ENCODE measurements around the gene FBXW9. TPM values are rescaled to one million over a fixed set of nuclear protein-coding genes. Genes with fewer than 3 reads are reported as not detected.

FBXW9 gene
- total RNA-seq, 1 experiment from 2014 or later: 21.0 TPM

GRCh38 chr19:12665671-12666264, 30.7 kb downstream of the FBXW9 start:
- Histone ChIP-seq H2AFZ (peak overlapping the region; percentile 98), H3K4me3 (peak overlapping the region; percentile 98), H3K79me2 (ENCODE audit: low read depth) (peaks cover 36% of the 10 kb centered on the region), H3K4me2 (peak overlapping the region; percentile 81), H3K9me3 (ENCODE audit: insufficient read depth, low read depth) (no peaks in the 10 kb centered on the region), H3K36me3 (ENCODE audit: low read depth) (0 out of 2 replicates have a peak, but pooled peaks cover 4% of the 10 kb centered on the region), H3K27ac (no peak overlapping the region), H3K4me1 (replicated peaks; ENCODE audit: insufficient read depth) (peaks cover 26% of the 10 kb centered on the region), H3K27me3 (ENCODE audit: insufficient read depth, low read depth) (no peaks in the 10 kb centered on the region), H3F3A (ENCODE audit: insufficient read depth, low read depth) (peaks cover 19% of the 10 kb centered on the region; the same call in 1 of the 2 replicates), H3K9me2 (ENCODE audit: insufficient read depth) (no peaks in the 10 kb centered on the region), H4K20me1 (ENCODE audit: insufficient read depth) (no peaks in the 10 kb centered on the region)
- intact Hi-C loops (cut with micrococcal nuclease; ENCODE audit: unreplicated experiment): loop anchor here (5.0 to 10.0 kb wide), 2 partner anchors 611 to 743 kb away; partner anchors contain the start of gene ZNF878
- ChIA-PET POLR2A (ENCODE audit: unreplicated experiment) (interaction anchor here (0.6 kb wide), 1 partner anchor 163 kb away, joined by 3 read pairs; no protein-coding TSS in a partner anchor), CTCF (interaction anchor here (0.6 kb wide), 2 partner anchors 507 to 677 kb away, joined by 3 to 4 read pairs; no protein-coding TSS in a partner anchor)
- BruUV-seq (replicated peaks): no TSS peak
- DNase-seq: no peak
- no peak for TF ChIP-seq CTCF (conservative IDR thresholded peaks at IDR 0.05)
- no peak for TF ChIP-seq EZH2 (IDR thresholded peaks at IDR 0.05; ENCODE audit: low read depth)

DNA sequence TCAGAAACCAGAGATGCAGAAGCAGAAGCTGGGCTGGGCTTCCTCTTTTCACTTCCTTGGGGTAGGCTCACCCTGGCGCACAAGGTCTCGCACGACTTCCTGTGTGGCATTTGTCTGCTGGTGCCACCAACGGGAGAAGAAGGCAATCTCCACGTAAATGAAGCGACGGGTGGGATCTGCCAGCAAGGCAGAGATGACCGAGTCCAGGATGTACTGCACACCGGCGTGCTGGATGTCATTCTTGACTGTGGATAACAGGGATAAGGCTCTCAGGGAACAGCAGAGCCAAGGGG, 31.2 kb downstream of the FBXW9 start:
- Histone ChIP-seq H3K4me3 (no peak overlapping the region), H3K79me2 (ENCODE audit: low read depth) (peaks cover 30% of the 10 kb centered on the region), H3K4me1 (replicated peaks; ENCODE audit: insufficient read depth) (peaks cover 21% of the 10 kb centered on the region), H3F3A (ENCODE audit: insufficient read depth, low read depth) (peaks cover 17% of the 10 kb centered on the region; the same call in 1 of the 2 replicates), H3K27ac (no peak overlapping the region), H3K4me2 (peak overlapping the region; percentile 81; the same call in 1 of the 2 replicates), H4K20me1 (ENCODE audit: insufficient read depth) (no peaks in the 10 kb centered on the region), H3K27me3 (ENCODE audit: insufficient read depth, low read depth) (no peaks in the 10 kb centered on the region), H2AFZ (no peak overlapping the region), H3K9me2 (ENCODE audit: insufficient read depth) (no peaks in the 10 kb centered on the region), H3K9me3 (ENCODE audit: insufficient read depth, low read depth) (no peaks in the 10 kb centered on the region), H3K36me3 (ENCODE audit: low read depth) (0 out of 2 replicates have a peak, but pooled peaks cover 4% of the 10 kb centered on the region)
- intact Hi-C loops (cut with micrococcal nuclease; ENCODE audit: unreplicated experiment): loop anchor here (5.0 to 10.0 kb wide), 2 partner anchors 610 to 743 kb away; partner anchors contain the start of gene ZNF878
- no peak for TF ChIP-seq CTCF (conservative IDR thresholded peaks at IDR 0.05)
- TF ChIP-seq EZH2 (IDR thresholded peaks at IDR 0.05; ENCODE audit: low read depth): no peak
- POLR2A ChIA-PET (ENCODE audit: unreplicated experiment): no interaction called here
- no peak for DNase-seq
- no TSS peak for BruUV-seq (replicated peaks)
- CTCF ChIA-PET: no interaction called here

DNA sequence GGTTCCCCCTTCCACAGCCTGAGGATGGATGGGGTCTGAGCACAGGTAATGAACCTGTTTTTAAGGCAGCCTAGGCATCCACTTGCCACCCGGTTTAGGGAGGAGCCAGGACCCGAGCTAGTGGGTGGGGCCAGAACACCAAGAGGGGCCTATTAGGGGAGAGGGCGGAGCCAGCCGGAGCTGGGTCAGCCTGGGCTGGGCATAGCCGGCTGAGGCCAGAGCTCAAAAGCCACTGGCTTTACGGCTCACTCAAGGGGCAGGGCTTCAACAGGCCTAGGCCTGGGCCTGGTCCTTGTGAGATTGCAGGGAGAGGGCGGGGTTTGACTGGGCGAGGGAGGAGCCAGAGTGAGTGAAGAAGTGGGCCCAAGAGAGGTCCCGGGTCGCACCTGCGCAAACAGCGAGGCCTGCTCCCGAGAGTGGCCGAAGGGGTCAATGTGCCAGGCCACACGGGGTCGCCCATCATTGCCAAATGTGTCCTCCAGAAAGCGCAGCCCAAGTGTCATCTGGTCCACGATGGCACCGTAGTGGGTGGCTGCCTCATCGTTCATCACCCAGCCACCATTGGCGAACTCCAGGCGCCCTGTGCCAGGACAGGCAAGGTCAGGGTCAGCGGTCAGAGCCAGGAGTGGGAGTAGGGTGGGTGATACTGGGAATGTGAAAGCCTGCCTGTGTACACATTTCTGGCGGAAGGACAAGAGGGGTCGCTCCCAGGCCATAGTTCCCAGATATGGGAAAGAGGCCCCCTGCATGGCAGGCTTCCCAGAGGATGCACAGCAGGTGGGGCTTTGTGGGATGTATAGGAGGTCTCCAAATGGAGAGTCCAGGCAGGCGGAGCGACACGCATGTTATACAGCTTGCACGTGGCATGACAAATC, 31.8 kb downstream of the FBXW9 start:
- intact Hi-C loops (cut with micrococcal nuclease; ENCODE audit: unreplicated experiment): loop anchor here (5.0 to 10.0 kb wide), 2 partner anchors 610 to 742 kb away; partner anchors contain the start of gene ZNF878
- no peak overlapping the region for H3K27ac ChIP-seq
- H3F3A ChIP-seq (ENCODE audit: insufficient read depth, low read depth): peaks cover 14% of the 10 kb centered on the region; the same call in 1 of the 2 replicates
- H4K20me1 ChIP-seq (ENCODE audit: insufficient read depth): no peaks in the 10 kb centered on the region
- H3K4me3 ChIP-seq: no peak overlapping the region
- BruUV-seq (replicated peaks): no TSS peak
- POLR2A ChIA-PET (ENCODE audit: unreplicated experiment): no interaction called here
- no peaks in the 10 kb centered on the region for H3K9me2 ChIP-seq (ENCODE audit: insufficient read depth)
- TF ChIP-seq EZH2 (IDR thresholded peaks at IDR 0.05; ENCODE audit: low read depth): no peak
- TF ChIP-seq CTCF (conservative IDR thresholded peaks at IDR 0.05): no peak
- no peak overlapping the region for H3K4me2 ChIP-seq
- H3K36me3 ChIP-seq (ENCODE audit: low read depth): 0 out of 2 replicates have a peak, but pooled peaks cover 4% of the 10 kb centered on the region
- H3K27me3 ChIP-seq (ENCODE audit: insufficient read depth, low read depth): no peaks in the 10 kb centered on the region
- H3K9me3 ChIP-seq (ENCODE audit: insufficient read depth, low read depth): no peaks in the 10 kb centered on the region
- CTCF ChIA-PET: no interaction called here
- peaks cover 25% of the 10 kb centered on the region for H3K79me2 ChIP-seq (ENCODE audit: low read depth)
- H3K4me1 ChIP-seq (replicated peaks; ENCODE audit: insufficient read depth): peaks cover 21% of the 10 kb centered on the region
- DNase-seq: no peak
- H2AFZ ChIP-seq: no peak overlapping the region
